Heart right ventricle (tissue), 16 donors: ENCODE results near the gene SIRT4. TPM values are rescaled to one million over a fixed set of nuclear protein-coding genes. Genes with fewer than 3 reads are reported as not detected.

Experiments used
- ATAC-seq, 8 donors: fragments of 200-7000 bp; cut with Tn5 transposase; one replicate each; pipeline ENCODE4 v1.9.1; 2020; ENCODE audit warnings: mild to moderate bottlenecking in 8 of 8, moderate library complexity in 8 of 8, moderate number of reproducible peaks in 1 of 8
- DNase-seq, 2 donors: peaks; one replicate each; pipeline ENCODE4 v3.0.0-alpha.2; 2020
- H3K27ac ChIP-seq, 10 donors: fragments of 200-600 bp; sonication (generic) in 2 of 10; one replicate each; pipeline versions ENCODE4 v1.5.0 to v1.8.0; 2020 to 2022; ENCODE audit warnings: mild to moderate bottlenecking in 3 of 10
- H3K27me3 ChIP-seq, 7 donors: fragments of 200-600 bp; one replicate each; pipeline ENCODE4 v1.8.0; 2021 to 2022; ENCODE audit warnings: mild to moderate bottlenecking in 2 of 7
- H3K36me3 ChIP-seq, 9 donors: fragments of 200-600 bp; sonication (generic) in 1 of 9; one replicate each; pipeline versions ENCODE4 v1.5.0 to v1.8.0; 2020 to 2022; ENCODE audit warnings: mild to moderate bottlenecking in 2 of 9
- H3K4me1 ChIP-seq, 9 donors: fragments of 200-600 bp; sonication (generic) in 1 of 9; one replicate each; pipeline versions ENCODE4 v1.5.0 to v1.8.0; 2020 to 2022; ENCODE audit warnings: mild to moderate bottlenecking in 4 of 9
- H3K4me3 ChIP-seq, 10 donors: fragments of 200-600 bp; sonication (generic) in 2 of 10; one replicate each; pipeline versions ENCODE4 v1.5.0 to v1.8.0; 2020 to 2022; ENCODE audit warnings: mild to moderate bottlenecking in 7 of 10, moderate library complexity in 2 of 10
- H3K9me3 ChIP-seq, 11 donors: fragments of 200-600 bp in 10 of 11; sonication (generic) in 2 of 11; one replicate each; pipeline versions ENCODE4 v1.5.0 to v1.8.0; 2013 to 2022; ENCODE audit warnings: mild to moderate bottlenecking in 2 of 11, control low read depth in 1 of 11, moderate library complexity in 1 of 11
- CTCF ChIP-seq, 9 donors: fragments of 200-600 bp; sonication (generic) in 2 of 9; IDR thresholded peaks; one replicate each; pipeline versions ENCODE4 v1.5.0 to v1.8.0; 2021 to 2022; ENCODE audit warnings: antibody characterized with exemption in 9 of 9, mild to moderate bottlenecking in 5 of 9, moderate library complexity in 1 of 9
- WGBS, 2 donors: extraction: QIAGEN DNeasy Blood & Tissue Kit; methylation state at CpG; one replicate each; pipeline ENCODE4 v1.1.7; 2013; ENCODE audit warnings: inconsistent platforms in 1 of 2; 5-methylcytosine and 5-hydroxymethylcytosine counted together
- intact Hi-C, 10 donors: fragments of 100-400 bp; cut with DNase I; formaldehyde crosslinking; loops; one replicate each; pipeline versions ENCODE4 v1.11.1 to v1.14.2; 2022
- polyA plus RNA-seq, 2 donors: library from polyadenylated mRNA; stranded (reverse); fragments of 200-250 nt; gene quantifications; one replicate each; pipeline ENCODE4 v1.2.3, GENCODE V29; 2013
- total RNA-seq, 10 donors: library from RNA; stranded (reverse); fragmentation: NEBNext Ultra II Directional in 3 of 10; extraction: Animal tissue kit (Norgen Biotek cat#: 25700) in 3 of 10; gene quantifications; one replicate each; pipeline versions ENCODE4 v1.2.1 to v1.2.4, GENCODE V29; 2021 to 2023
- donor health status: Arrhythmogenic right ventricular cardiomyopathy.
- donor health status: ischemic (EF 13 %, LVEDD 7.1; RV severe dilation, severe dysfunction).
- donor health status: healthy with polysubstance abuse.
- donor health status: DM: no; HTN: yes; CAD: no.
- donor health status: DM: no; HTN: no; CAD: no.
- donor health status: ischemic (EF 25% LVEDD 6.9; RV normal size, moderate dysfunction).
- donor health status: ischemic (EF 25% LVEDD 5.7; RV mildly dilated, moderate dysfunction).
- donor health status: healthy.
- donor health status: DM: yes; HTN: yes; CAD: no.
- donor health status: Ischemic cardiomyopathy.
- donor health status: ischemic (EF 35%, LVEDD 5.7; RV mildly dilated, moderate dysfunction).
- donor health status: nonischemic (EF 11% LVEDD 7.7; RV severe dilation, severe dysfunction).
- donor health status: DM: yes; HTN: yes; CAD: no.
- donor health status: PGD.
- donor health status: ischemic (EF 29% LVEDD 5.4; RV normal size, mild dysfunction).
- donor health status: nonischemic (EF 23%, LVEDD 6.1; RV moderate dilation, normal function).

Gene SIRT4
- total and polyA plus RNA-seq, 12 donors: 2.8 to 9.0 (median 4.7) TPM

- Histone ChIP-seq H3K36me3 (peaks cover 0 to 14% (median 0%) of the 10 kb centered on the region in 9 donors), H3K27me3 (no peaks in the 10 kb centered on the region), H3K4me3 (no peak overlapping the region), H3K4me1 (no peaks in the 10 kb centered on the region), H3K27ac (no peak overlapping the region), H3K9me3 (peaks cover 0 to 10% (median 0%) of the 10 kb centered on the region in 11 donors)
- WGBS, 2 donors: 61 to 69% methylated on average over 28 to 30 of the region's 30 CpGs
- DNase-seq (no peak), ATAC-seq (peak in 1 of 8 donors; percentile 35)
- no peak for TF ChIP-seq CTCF (IDR thresholded peaks at IDR 0.05)
- intact Hi-C loops: no loop called here
Observed at GRCh38 chr12:120342175-120343038, 40.3 kb downstream of the SIRT4 start.

- H3K4me3 ChIP-seq: no peak overlapping the region
- H3K27me3 ChIP-seq: no peaks in the 10 kb centered on the region
- H3K9me3 ChIP-seq: peaks cover 0 to 3% (median 0%) of the 10 kb centered on the region in 11 donors
- TF ChIP-seq CTCF (IDR thresholded peaks at IDR 0.05): no peak
- DNase-seq (no peak), ATAC-seq (no peak)
- no peaks in the 10 kb centered on the region for H3K4me1 ChIP-seq
- intact Hi-C loops: no loop called here
- peaks cover 0 to 19% (median 0%) of the 10 kb centered on the region in 9 donors for H3K36me3 ChIP-seq
- WGBS, 2 donors: 67 to 68% methylated on average over 10 of the region's 10 CpGs
- no peak overlapping the region for H3K27ac ChIP-seq
Observed at GRCh38 chr12:120343039-120343537, 41.0 kb downstream of the SIRT4 start.

GRCh38 chr12:120343692-120344091 lies 41.6 kb downstream of the SIRT4 start:
- peaks cover 0 to 19% (median 0%) of the 10 kb centered on the region in 9 donors for H3K36me3 ChIP-seq
- H3K4me1 ChIP-seq: no peaks in the 10 kb centered on the region
- 91% methylated on average over 8 of the region's 8 CpGs for WGBS, 2 donors
- no peaks in the 10 kb centered on the region for H3K27me3 ChIP-seq
- no peak overlapping the region for H3K4me3 ChIP-seq
- no peaks in the 10 kb centered on the region for H3K9me3 ChIP-seq
- intact Hi-C loops: no loop called here
- ATAC-seq: no peak
- H3K27ac ChIP-seq: no peak overlapping the region
- no peak for DNase-seq
- no peak for TF ChIP-seq CTCF (IDR thresholded peaks at IDR 0.05)

- H3K4me1 ChIP-seq: no peaks in the 10 kb centered on the region
- H3K9me3 ChIP-seq: no peaks in the 10 kb centered on the region
- H3K27ac ChIP-seq: no peak overlapping the region
- ATAC-seq (peak in 1 of 8 donors; percentile 18), DNase-seq (no peak)
- no peak for TF ChIP-seq CTCF (IDR thresholded peaks at IDR 0.05)
- H3K36me3 ChIP-seq: peaks cover 0 to 19% (median 0%) of the 10 kb centered on the region in 9 donors
- 89 to 90% methylated on average over 15 of the region's 15 CpGs for WGBS, 2 donors
- no peaks in the 10 kb centered on the region for H3K27me3 ChIP-seq
- intact Hi-C loops: no loop called here
- no peak overlapping the region for H3K4me3 ChIP-seq
Observed at GRCh38 chr12:120346031-120346430, 43.9 kb downstream of the SIRT4 start.
